Calu3 (cell line): ENCODE data around the gene SLC25A21. TPM values are rescaled to one million over a fixed set of nuclear protein-coding genes. Genes with fewer than 3 reads are reported as not detected.

Source experiments
- BruUV-seq: library from RNA; stranded (reverse); fragments of 400-500 nt; replicated peaks from 2 replicates; lab custom pipeline; 2021; lab: Mats Ljungman, UMichigan
- CTCF ChIA-PET: fragments of 300-600 bp; sonication (Branson Sonifier 250); formaldehyde crosslinking; loops from one replicate; lab custom pipeline; 2022; ENCODE audit warnings: antibody characterized with exemption; lab: Charles Lee
- DNase-seq: peaks from one replicate; pipeline ENCODE4 v3.0.0; 2022
- H3K27ac Mint-ChIP-seq: one replicate; pipeline ENCODE4 v1.8.0; 2022; ENCODE audit warnings: mixed read lengths; ENCODE audit not compliant: unreplicated experiment
- H3K27me3 Mint-ChIP-seq: one replicate; pipeline ENCODE4 v1.8.0; 2022; ENCODE audit warnings: mixed read lengths; ENCODE audit not compliant: unreplicated experiment
- H3K36me3 Mint-ChIP-seq: one replicate; pipeline ENCODE4 v1.8.0; 2022; ENCODE audit warnings: mild to moderate bottlenecking, moderate library complexity, mixed read lengths; ENCODE audit not compliant: insufficient read depth, unreplicated experiment
- H3K4me1 Mint-ChIP-seq: one replicate; pipeline ENCODE4 v1.8.0; 2022; ENCODE audit warnings: mild to moderate bottlenecking, low read depth, mixed read lengths; ENCODE audit not compliant: unreplicated experiment
- H3K4me3 Mint-ChIP-seq: one replicate; pipeline ENCODE4 v1.8.0; 2022; ENCODE audit warnings: mild to moderate bottlenecking, low read depth, moderate library complexity, mixed read lengths; ENCODE audit not compliant: unreplicated experiment
- H3K9me3 Mint-ChIP-seq: one replicate; pipeline ENCODE4 v1.8.0; 2022; ENCODE audit warnings: low read depth, mixed read lengths; ENCODE audit not compliant: unreplicated experiment
- CTCF ChIP-seq: fragments of 200-600 bp; IDR thresholded peaks from one replicate; pipeline ENCODE4 v1.8.0; 2022; ENCODE audit warnings: antibody characterized with exemption; ENCODE audit not compliant: unreplicated experiment
- intact Hi-C: fragments of 100-400 bp; cut with micrococcal nuclease; formaldehyde crosslinking; loops from one replicate; pipeline ENCODE4 v1.10.0; 2022; ENCODE audit not compliant: unreplicated experiment
- total RNA-seq: library from RNA; stranded (reverse); gene quantifications from 2 replicates; pipeline ENCODE4 v1.2.3, GENCODE V29; 2022

Gene SLC25A21
- total RNA-seq, 1 experiment from 2014 or later, result 1.4 TPM

- no peak overlapping the region for H3K27ac Mint-ChIP-seq
Measured at GRCh38 chr14:36989806-36990205, 182.6 kb downstream of the SLC25A21 start.

GRCh38 chr14:36988989-36989388 is 183.4 kb downstream of the SLC25A21 start:
- CTCF ChIA-PET, result no interaction called here
- Mint-ChIP-seq H3K36me3 (no peaks in the 10 kb centered on the region), H3K4me3 (no peak overlapping the region), H3K9me3 (no peaks in the 10 kb centered on the region), H3K4me1 (peaks cover 19% of the 10 kb centered on the region), H3K27ac (no peak overlapping the region), H3K27me3 (no peaks in the 10 kb centered on the region)
- intact Hi-C loops, result no loop called here
- DNase-seq, result no peak
- TF ChIP-seq CTCF, result no peak
- BruUV-seq, result no TSS peak

More at GRCh38 chr14:36989806-36990205, 182.6 kb downstream of the SLC25A21 start:
- intact Hi-C loops, result no loop called here
- H3K4me3 Mint-ChIP-seq, result no peak overlapping the region
- no peaks in the 10 kb centered on the region for H3K36me3 Mint-ChIP-seq
- TF ChIP-seq CTCF, result no peak
- DNase-seq, result no peak
- CTCF ChIA-PET, result no interaction called here
- peaks cover 19% of the 10 kb centered on the region for H3K4me1 Mint-ChIP-seq
- BruUV-seq, result no TSS peak
- no peaks in the 10 kb centered on the region for H3K27me3 Mint-ChIP-seq
- H3K9me3 Mint-ChIP-seq, result no peaks in the 10 kb centered on the region

- CTCF ChIA-PET, result no interaction called here
- H3K27me3 Mint-ChIP-seq, result no peaks in the 10 kb centered on the region
- no peaks in the 10 kb centered on the region for H3K9me3 Mint-ChIP-seq
- no peak for DNase-seq
- peaks cover 19% of the 10 kb centered on the region for H3K4me1 Mint-ChIP-seq
- intact Hi-C loops, result no loop called here
- H3K36me3 Mint-ChIP-seq, result no peaks in the 10 kb centered on the region
- no peak overlapping the region for H3K4me3 Mint-ChIP-seq
- BruUV-seq, result no TSS peak
- TF ChIP-seq CTCF, result no peak
- H3K27ac Mint-ChIP-seq, result no peak overlapping the region
Measured at GRCh38 chr14:36988568-36988967, 183.8 kb downstream of the SLC25A21 start.

GRCh38 chr14:36986407-36986806 is 186.0 kb downstream of the SLC25A21 start:
- Mint-ChIP-seq H3K4me3 (no peak overlapping the region), H3K4me1 (peaks cover 19% of the 10 kb centered on the region), H3K27ac (peak overlapping the region; percentile 26), H3K9me3 (no peaks in the 10 kb centered on the region), H3K36me3 (peaks cover 7% of the 10 kb centered on the region), H3K27me3 (no peaks in the 10 kb centered on the region)
- no peak for DNase-seq
- intact Hi-C loops, result no loop called here
- CTCF ChIA-PET, result no interaction called here
- BruUV-seq, result no TSS peak
- TF ChIP-seq CTCF, result no peak
